ENCODE data around the gene B4GALT2. TPM values are rescaled to one million over a fixed set of nuclear protein-coding genes. Genes with fewer than 3 reads are reported as not detected.

B4GALT2 gene
- total and polyA plus RNA-seq, 2 donors (not counting 1 experiment from before 2014, with no cell fraction given): 4.6 to 6.5 TPM

DNA sequence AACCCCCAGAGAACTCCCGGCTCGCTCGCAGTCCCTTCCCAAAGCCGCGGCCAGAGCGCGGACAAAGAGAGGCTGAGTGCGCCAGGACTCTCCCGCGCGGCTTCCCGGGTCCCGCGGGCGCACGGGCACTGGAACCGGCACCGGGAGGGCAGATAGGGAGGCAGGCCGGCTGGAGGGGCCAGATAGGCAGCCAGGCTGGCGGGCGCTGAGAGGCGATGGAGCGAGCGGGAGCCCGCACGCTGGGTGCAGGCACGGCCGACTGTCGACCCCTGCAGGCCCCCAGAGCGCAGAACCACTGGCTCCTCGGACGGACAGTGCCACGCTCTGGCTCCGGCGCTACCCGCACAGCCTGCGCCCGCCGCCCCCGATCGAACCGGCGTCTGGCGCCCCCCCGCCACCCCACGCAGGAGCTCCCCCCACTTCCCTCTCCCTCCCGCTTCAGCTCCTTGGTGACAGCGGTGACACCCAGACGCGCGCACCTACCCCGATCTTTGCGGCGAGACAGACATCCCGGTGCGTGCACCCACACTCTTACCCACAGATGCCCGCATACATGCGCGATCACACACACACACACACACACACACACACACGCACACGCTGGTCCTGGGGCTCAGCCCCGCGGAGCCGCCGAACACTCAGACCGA is 51.7 kb downstream of the B4GALT2 start:
- ChIA-PET POLR2A (interaction anchor here (0.5 to 0.7 kb wide), 3 partner anchors 22 to 276 kb away, joined by 3 to 5 read pairs (median 5); no protein-coding TSS in a partner anchor), CTCF (interaction anchor here (0.7 to 17.1 kb wide), 6 partner anchors 10 to 267 kb away, joined by 3 to 227 read pairs (median 4); no protein-coding TSS in a partner anchor)
- Histone ChIP-seq H2AFZ (ENCODE audit: insufficient read depth, low read depth, low read length, poor library complexity, severe bottlenecking) (peak overlapping the region; percentile 100), H3K9me3 (ENCODE audit: control extremely low read depth in 1 of 3, control insufficient read depth in 2 of 3, insufficient read depth in 1 of 3, low read length in 2 of 3) (no peaks in the 10 kb centered on the region), H3K4me3 (ENCODE audit: control extremely low read depth in 1 of 5, extremely low read depth in 1 of 5, insufficient read depth in 1 of 5, low read depth in 2 of 5, low read length in 4 of 5) (peak overlapping the region; percentile 19 to 87 (median 81)), H3K9ac (ENCODE audit: low read length) (peak overlapping the region; percentile 87), H3K4me2 (replicated peaks; ENCODE audit: low read depth, low read length, poor library complexity, severe bottlenecking) (peak overlapping the region; percentile 100), H3K27me3 (replicated peaks in 1 of 4; ENCODE audit: control extremely low read depth in 1 of 4, control insufficient read depth in 3 of 4, insufficient read depth in 4 of 4, low read length in 3 of 4) (peaks cover 0 to 4% (median 0%) of the 10 kb centered on the region in 4 experiments), H3K36me3 (replicated peaks in 1 of 2; ENCODE audit: control extremely low read depth in 1 of 2, control insufficient read depth in 1 of 2, extremely low read depth in 1 of 2, insufficient read depth in 2 of 2, low read length in 1 of 2) (no peaks in the 10 kb centered on the region), H4K20me1 (ENCODE audit: control insufficient read depth, insufficient read depth, low read length, poor library complexity, severe bottlenecking) (no peaks in the 10 kb centered on the region), H3K27ac (ENCODE audit: low read length in 2 of 2) (no peak overlapping the region), H3K4me1 (ENCODE audit: control insufficient read depth in 2 of 2, insufficient read depth in 2 of 2, low read length in 2 of 2) (peaks cover 9 to 25% of the 10 kb centered on the region in 2 donors), H3K79me2 (ENCODE audit: control insufficient read depth, insufficient read depth, low read length) (no peaks in the 10 kb centered on the region)
- Mint-ChIP-seq H3K4me3 (peak overlapping the region; percentile 89), H3K4me1 (peaks cover 34% of the 10 kb centered on the region), H3K27ac (peak overlapping the region; percentile 79), H3K27me3 (no peaks in the 10 kb centered on the region), H3K9me3 (ENCODE audit: insufficient read depth) (no peaks in the 10 kb centered on the region)
- intact Hi-C loops (cut with micrococcal nuclease): loop anchor here (1.0 to 5.0 kb wide), 5 partner anchors 39 to 1263 kb away; partner anchors contain the start of genes C1orf50, CCDC24, ELOVL1 and IPO13
- DNase-seq (no peak), ATAC-seq (ENCODE audit: low read depth) (peak; percentile 35)
- WGBS (ENCODE audit: insufficient coverage): under 1% methylated on average over 61 of the region's 66 CpGs
- no peak for TF ChIP-seq EZH2 (IDR thresholded peaks at IDR 0.05; ENCODE audit: borderline replicate concordance, insufficient read depth, low read depth, low read length, poor library complexity, severe bottlenecking)
- TF ChIP-seq, protein P1, sequence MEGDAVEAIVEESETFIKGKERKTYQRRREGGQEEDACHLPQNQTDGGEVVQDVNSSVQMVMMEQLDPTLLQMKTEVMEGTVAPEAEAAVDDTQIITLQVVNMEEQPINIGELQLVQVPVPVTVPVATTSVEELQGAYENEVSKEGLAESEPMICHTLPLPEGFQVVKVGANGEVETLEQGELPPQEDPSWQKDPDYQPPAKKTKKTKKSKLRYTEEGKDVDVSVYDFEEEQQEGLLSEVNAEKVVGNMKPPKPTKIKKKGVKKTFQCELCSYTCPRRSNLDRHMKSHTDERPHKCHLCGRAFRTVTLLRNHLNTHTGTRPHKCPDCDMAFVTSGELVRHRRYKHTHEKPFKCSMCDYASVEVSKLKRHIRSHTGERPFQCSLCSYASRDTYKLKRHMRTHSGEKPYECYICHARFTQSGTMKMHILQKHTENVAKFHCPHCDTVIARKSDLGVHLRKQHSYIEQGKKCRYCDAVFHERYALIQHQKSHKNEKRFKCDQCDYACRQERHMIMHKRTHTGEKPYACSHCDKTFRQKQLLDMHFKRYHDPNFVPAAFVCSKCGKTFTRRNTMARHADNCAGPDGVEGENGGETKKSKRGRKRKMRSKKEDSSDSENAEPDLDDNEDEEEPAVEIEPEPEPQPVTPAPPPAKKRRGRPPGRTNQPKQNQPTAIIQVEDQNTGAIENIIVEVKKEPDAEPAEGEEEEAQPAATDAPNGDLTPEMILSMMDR (IDR thresholded peaks at IDR 0.05): no peak
